Measurements from ENCODE around the gene NUP98.
"Not testable (repeated sequence)": the region's sequence is repeated elsewhere in the genome, so short reads cannot be mapped to it uniquely, and the experiment has no call there.

The NUP98 gene

DNA sequence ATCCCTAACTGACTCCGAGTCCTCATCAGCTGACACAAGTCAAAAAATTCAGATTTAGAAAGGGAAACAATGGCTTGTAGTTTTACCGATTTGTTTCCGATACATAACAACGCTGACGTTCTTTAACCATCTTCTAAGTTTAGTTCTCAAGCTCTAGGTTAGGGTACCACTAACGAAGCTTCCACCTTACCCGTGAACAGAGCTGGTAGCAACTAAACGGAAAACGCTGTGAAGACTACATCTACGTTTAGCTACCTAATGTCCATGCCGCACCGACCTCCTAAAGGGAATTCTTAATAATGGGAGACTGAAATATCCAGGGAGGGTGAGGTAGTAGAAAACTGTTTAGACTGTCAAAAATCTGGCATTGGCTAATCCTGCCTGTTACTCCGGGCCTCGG, 1.0 kb downstream of the NUP98 start:
- DNase-seq = no peak

DNA sequence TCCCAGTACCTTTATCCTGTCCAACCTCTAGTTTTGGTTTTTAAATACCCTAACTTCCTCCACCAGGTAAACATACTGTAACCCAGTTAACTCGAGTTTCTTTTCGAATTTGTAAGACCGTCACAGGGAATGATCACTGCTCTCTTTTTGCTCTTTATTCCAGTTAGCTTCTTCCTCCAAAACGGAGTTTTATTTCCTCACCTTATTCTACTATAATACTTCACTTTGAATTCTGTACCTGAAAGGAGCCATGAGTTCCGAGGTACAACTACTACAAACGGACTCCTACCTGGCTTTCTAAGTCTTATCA, 1.4 kb downstream of the NUP98 start:
- no peak for DNase-seq

DNA sequence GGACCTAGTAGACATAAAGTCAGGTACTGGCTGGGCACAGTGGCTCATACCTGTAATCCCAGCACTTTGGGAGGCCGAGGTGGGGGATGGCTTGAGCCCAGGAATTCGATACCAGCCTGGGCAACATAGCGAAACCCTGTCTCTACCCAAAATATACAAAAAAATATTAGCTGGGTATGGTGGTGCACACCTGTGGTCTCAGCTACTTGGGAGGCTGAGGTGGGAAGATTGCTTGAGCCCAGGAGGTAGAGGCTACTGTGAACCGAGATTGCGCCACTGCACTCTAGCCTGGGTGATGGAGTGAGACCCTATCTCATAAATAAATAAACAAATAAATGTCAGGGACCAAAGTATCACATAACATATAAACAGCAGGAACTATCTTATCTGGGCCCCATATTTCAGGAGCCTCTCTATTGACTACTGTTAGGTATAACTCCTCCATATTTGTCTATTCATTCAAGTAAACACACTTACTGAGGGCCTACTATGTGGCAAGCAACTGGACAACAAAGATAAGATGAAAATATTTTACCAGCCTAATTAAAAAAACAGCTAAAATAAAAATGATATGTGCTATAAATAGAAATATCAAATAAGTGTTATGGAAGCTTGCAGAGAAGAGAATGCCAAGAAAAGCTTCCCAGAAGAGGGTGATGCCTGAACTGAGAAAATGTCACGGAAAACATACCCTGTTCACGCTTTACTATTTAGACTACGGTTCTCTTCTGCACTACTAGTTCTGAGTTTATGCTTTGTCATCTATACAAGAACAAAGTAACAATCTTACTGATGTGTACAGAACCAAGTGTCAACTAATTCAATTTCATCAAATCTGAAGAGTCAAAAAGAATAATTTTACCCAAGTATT, 2.0 kb downstream of the NUP98 start:
- DNase-seq = no peak

DNA sequence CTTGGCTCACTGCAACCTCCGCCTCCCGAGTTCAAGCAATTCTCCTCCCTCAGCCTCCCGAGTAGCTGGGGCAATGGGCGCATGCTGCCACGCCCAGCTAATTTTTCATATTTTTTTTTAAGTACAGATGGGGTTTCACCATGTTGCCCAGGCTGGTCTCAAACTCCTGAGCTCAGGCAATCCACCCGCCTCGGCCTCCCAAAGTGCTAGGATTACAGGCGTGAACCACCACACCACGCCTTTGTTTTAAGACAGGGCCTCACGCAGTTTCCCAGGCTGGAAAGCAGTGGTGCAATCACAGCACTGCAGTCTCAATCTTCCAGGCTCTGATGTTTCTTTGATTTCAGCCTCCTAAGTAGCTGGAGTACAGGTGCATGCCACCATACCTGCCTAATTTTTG, 3.0 kb downstream of the NUP98 start:
- not testable (repeated sequence) for DNase-seq

DNA sequence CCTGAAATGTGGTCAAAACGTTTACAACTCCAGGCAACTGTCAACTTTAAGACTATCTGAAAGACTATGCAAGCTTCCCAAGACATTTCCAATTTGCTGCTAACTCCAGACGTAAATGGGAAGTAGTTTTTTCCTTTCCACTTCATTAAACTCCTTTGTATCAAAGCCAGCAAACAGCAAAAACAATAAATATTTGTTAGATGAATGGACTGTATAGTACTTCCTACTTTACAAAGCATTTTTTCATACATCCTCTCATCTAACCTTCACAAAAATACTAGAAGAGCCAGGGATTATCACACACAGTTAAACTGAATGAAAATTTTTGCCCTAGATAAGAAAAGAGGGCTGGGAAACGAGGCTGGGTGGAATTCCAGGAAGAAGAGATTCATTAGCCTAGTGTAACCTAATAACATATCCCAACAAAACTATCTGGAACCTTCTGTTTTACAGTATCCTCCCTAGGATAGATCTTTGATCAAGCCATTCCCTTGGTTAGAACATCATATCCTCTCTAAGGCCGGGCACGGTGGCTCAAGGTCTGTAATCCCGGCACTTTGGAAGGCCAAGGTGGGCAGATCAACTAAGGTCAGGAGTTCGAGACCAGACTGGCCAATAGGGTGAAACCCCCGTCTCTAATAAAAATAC, 10.4 kb downstream of the NUP98 start:
- no peak for DNase-seq

DNA sequence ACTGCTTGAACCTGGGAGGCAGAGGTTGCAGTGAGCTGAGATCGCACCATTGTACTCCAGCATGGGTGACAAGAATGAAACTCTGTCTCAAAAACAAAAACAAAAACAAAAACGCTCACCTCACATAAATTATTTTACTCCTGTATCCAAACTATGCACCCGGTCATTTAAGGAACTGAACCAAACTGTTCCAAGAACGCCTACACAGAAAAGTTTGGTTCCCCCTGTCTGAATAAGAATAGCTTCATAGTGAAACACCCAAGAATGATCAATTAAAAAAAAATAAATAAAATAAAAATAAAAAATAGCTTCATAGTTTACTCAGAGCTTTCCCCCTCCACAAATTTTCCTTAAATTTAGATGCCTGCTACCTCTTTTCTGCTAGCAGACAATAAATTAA, 13.7 kb downstream of the NUP98 start:
- DNase-seq = no peak

DNA sequence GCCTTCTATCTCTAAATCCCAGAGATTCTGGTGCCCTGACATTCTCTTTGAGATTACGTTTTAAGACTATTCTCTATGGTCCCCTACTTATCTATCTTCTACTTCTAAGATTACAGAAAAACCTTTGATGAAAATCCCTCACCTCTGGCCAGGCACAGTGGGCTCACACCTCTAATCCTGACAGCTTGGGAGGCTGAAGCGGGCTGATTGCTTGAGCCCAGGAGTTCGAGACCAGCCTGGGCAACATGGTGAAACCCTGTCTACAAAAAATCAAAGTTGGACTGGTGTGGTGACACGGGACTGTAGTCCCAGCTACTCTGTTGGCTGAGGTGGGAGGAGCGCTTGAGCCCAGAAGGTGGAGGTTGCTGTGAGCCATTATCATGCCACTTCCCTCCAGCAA, 14.4 kb downstream of the NUP98 start:
- DNase-seq = no peak

DNA sequence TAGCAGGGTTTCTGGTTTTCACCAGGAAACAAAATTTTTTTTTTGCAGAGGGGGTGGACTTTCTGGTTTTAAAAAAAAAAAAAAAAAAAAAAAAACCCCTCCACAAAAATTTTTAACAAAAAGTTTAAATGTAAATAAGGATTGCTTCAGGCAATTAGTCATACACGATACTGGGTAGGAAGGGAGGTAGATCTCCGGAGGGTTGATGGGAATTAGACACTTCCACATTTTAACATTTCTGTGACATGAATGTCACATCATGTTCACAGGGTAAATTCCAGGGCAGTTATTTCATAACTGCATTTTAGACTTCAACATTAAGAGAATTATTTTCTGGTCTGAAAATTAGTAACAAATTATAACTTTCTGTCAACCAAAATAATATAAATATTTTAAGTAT, 15.9 kb downstream of the NUP98 start:
- DNase-seq = no peak

DNA sequence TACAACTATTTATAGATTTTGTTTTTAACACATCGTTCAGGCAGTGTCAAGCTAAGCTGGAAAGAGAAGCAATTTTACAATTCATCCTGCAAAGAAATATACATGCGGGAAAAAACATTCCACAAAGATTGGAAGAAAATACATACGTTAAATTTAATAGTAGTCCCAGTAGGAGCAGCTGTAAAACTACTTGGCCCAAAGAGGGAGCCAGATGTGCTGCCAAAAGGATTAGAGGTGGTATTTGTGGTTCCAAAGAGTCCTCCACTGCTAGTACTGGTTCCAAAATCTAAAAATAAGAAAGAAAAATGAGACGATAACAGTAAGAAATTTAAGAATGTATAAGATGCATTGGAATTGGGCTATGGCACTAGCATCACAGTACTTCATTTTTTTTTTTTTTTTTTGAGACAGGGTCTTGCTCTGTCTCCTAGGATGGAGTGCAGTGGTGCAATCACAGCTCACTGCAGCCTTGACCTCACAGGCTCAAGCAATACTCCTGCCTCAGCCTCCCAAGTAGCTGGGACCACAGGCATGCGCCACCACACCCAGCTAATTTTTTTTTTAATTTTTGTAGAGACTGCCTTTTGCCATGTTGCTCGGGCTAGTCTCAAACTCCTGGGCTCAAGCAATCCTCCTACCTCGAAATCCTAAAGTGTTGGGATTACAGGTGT, 21.5 kb downstream of the NUP98 start:
- no peak for DNase-seq

DNA sequence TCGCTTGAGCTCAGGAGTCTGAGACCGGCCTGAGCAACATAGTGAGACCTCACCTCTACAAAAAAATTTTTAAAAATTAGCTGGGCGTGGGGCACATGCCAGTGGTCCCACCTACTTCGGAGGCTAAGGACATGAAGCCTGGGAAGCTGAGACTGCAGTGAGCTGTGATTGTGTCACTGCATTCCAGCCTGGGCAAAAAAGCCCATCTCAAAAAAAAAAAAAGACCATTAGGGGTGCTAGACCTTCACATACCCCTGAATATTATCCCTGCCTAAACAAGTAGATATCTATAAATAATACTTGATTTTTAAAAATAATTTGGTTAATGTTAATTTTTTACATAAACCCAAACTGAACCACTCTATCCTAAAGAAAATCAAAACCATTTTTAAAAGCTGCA, 24.2 kb downstream of the NUP98 start:
- no peak for DNase-seq

DNA sequence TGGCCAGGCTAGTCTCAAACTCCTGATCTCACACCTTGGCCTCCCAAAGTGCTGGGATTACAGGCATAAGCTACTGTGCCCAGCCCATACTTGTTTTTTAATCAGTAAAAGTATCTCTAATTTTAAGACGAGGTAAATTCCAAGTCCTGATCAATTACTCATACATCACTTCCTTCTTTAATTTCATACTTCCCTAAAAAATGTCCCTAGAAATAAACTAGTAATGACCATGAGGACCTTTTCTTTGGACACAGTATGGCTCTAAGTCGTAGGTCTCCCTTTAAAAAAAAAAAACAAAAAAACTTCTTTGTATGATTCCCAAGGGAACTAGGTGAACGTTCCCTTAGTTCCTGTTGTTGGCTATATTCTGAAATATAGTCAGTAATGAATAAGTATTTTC, 29.8 kb downstream of the NUP98 start:
- no peak for DNase-seq

DNA sequence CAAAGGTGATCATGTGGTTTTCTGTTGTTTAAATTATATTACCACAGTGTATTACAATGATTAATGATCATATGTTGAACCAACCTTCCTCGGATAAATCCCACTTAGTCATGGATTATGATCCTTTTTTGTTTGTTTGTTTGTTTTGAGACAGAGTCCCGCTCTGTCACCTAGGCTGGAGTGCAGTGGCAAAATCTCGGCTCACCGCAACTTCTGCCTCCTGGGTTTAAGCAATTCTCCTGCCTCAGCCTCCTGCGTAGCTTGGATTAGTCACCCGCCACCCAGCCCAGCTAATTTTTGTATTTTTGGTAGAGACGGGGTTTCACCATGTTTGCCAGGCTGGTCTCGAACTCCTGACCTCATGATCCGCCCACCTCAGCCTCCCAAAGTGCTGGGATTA, 30.5 kb downstream of the NUP98 start:
- not testable (repeated sequence) for DNase-seq

DNA sequence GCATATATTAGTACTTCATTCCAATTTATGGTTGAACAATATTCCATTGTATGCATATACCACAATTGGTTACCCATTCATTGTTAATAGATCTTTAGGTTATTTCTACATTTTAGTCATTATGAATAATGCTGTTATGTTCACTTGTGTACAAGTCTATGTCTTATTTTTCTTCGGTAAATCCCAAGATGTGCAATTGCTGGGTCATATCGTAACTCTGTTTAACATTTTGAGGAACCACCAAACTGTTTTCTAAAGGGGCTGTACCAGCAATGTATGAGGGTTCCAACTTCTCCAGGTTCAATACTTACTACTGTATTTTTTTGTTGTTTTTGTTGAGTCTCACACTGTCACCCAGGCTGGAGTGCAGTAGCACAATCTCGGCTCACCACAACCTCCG, 33.1 kb downstream of the NUP98 start:
- no peak for DNase-seq

DNA sequence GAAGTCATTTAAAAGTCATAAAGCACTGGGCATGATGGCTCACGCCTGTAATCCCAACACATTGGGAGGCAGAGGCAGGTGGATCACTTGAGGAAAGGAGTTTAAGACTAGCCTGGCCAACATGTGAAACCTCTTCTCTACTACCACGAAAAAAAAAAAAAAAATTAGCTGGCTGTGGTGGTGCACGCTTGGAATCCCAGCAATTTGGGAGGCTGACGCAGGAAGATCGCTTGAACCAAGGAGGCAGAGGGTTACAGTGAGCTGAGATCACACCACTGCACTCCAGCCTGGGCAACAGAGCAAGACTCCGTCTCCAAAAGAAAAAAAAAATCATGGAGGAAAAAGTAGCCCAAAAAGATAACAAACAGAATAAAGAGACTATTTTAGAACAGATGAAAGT, 42.2 kb downstream of the NUP98 start:
- no peak for DNase-seq

DNA sequence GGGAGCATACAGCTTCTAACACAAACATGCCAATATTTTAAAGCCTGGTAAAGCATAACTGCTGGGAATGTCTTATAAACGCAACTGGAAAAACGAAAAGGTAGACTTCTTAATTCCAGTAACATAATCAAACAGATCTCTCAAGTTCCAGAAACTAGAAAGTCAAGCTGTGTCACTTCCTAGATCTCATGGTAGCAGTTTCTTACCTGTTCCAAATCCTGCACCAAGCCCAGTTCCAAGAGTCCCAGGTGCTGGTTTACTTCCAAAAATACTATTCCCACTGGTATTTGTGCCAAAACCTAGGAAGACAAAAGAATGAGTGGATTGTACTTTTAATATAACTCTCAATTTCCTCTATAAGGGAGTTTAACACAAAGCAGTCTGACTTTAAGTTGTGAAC, 44.2 kb downstream of the NUP98 start:
- no peak for DNase-seq

DNA sequence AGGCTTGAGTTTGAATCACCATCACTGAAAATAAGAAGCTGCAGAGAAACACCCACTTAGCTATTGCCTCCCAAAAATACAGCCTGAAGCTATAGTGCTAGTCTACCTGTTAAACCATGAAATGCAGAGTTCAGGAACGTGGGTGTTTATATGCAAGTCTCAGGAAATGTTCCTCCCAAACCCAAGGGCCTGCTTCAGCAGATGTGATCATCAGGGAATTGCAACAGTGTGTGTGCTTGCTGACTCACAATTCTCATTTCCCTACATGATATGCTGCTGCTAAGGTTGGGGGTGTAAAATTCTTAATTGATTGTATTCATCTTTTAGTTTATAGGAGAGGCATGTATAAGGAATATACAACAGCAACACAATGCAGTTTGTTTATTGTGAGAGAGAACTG, 49.6 kb downstream of the NUP98 start:
- no peak for DNase-seq

DNA sequence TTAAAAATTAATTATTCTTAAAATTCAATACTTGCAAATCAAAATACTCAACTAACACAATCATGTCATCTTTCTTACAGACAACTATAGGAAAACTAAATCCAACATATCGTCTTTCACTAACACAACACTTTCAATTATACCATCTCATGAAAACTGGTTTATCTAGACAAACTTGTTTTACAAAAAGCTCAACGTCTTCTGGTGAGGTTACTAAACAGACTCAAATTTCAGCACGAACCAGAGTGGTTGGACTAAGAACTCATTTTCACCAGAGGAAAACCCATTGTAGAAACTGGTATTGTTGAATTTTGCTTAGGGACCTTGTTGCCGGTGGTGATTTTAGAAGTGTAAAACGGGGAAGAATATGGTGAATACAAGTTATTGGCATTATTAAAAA, 52.2 kb downstream of the NUP98 start:
- peak; percentile 27 for DNase-seq

DNA sequence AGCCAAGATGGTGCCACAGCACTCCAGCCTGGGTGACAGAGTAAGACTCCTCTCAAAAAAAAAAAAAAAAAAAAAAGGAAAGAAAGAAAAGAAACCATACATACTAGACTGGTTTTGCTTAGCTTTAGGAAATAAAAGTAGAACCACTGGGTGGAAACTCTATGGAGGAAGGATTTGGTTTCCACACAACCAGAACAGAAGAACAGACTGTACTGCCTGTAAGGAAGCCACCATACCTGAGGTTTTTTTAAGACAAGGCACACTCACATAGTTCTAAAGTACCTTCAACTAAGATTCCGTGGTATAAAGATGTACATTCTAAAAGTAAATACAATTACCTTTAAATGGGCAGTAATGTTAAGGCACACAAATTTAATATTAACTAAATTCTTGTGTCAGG, 58.6 kb downstream of the NUP98 start:
- no peak for DNase-seq

DNA sequence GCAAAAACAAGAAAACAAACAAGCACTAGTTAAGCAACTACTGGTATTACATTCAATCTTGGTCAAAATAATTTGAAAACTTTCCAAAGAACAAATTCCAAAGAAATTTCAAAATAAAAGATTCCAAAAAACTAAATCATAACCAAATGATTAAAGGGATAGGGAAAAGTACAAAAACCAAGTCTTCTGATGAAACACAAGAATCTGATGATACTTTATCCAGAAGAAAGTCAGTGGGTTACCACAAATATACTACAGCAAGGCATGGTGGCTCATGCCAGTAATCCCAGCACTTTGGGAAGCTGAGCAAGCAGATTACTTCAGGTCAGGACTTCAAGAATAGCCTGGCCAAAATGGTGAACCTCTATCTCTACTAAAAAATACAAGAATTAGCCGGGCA, 59.1 kb downstream of the NUP98 start:
- DNase-seq = no peak

DNA sequence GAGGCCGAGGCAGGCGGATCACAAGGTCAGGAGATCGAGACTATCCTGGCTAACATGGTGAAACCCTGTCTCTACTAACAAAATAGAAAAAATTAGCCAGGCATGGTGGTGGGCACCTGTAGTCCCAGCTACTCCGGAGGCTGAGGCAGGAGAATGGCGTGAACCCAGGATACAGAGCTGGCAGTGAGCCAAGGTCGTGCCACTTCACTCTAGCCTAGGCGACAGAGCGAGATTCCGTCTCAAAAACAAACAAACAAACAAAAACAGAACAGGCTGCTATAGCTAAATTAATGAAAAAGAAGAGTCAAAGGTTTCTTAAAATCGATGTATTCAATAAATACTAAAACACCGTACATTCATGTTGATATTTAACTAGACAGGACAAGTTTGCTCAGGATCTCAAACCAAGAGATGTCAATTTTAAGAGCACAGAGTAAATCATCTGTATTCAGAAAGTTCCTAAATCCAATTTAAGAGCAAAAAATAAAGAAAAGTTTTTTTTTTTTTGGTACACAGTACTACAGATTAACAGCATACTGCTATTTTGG, 59.9 kb downstream of the NUP98 start:
- no peak for DNase-seq

DNA sequence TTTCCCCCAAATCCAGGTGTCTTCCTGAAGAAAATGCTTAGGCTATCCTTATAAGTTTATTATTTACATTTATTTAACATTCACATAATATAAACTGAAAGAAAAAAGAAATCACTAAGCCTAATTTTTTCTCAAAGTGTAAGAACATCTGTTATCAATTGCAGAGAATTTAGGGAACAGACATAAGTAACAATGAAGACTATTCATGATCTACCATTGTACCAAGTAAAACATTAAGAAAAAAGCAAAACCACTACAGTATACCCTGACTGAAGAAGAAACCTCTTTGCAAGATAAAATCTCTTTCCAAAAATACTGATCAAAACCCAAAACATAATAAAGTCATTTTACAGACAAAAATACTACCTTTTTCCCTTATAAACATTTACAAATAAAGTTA, 60.5 kb downstream of the NUP98 start:
- DNase-seq = no peak

DNA sequence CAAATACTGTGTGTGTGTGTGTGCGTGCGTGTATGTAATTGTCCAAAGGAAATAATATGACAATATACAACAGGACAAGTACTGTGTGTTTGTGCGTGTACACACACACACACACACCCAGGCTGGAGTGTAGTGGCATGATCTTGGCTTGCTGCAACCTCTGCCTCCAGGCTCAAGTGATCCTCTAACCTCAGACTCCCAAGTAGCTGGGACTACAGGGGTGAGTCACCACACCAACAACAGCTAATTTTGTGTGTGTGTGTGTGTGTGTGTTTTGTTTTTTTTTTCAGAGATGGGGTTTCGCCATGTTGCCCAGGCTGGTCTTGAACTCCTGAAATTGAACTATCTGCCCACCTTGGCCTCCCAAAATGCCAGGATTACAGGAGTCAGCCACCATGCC, 61.5 kb downstream of the NUP98 start:
- no peak for DNase-seq

DNA sequence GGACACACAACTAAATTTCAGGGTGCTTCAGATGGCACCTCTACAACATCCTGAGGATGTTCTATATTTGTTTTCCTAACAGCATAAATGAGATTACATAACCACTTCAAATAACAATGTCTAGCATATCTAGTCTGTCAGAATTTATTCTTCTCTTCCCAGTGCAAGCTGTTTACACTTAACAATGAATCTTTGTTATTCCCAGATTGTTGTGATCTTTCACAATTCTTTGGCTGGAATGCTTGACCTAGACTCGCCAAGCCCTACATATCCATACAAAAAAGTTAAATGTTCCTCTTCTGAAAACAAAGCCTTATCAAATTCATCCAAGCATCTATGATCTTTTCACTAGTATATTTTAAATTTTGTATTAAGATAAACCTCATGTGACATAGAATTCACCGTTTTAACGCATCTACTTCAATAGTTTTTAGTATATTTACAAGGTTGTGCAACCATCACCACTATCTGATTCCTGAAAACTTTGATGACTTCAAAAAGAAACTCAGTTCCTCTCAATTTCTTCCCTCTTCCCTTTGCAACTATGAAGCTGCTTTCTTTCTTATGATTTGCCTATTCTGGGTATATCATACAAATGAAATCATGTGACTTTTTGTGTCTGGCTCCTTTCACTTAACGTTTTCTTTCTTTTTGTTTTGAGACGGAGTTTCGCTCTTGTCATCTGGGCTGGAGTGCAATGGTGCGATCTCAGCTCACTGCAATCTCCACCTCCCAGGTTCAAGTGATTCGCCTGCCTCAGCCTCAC, 64.5 kb downstream of the NUP98 start:
- no peak for DNase-seq
